ENCODE results near the gene USP3.

DNA sequence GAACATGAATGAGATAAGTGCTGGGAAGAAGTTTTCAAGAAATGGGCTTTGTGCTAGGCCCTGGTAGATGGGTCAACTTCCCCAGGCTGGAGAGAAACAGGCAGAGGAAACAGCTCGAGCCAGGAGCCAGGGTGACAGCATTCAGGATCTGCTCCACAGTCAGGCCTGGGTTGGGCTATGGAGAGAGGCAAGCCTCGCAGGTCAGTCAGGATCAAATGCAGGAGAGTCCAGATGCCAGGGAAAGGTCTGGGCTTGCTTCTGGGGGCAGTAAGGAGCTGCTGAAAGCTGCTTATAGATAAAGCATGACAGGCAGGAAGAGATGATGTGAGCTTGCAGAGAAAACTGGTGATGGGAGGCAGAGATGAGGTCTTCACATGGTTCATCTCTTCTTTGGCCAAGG is 11.0 kb upstream of the USP3 start:
- TF ChIP-seq CTCF (conservative IDR thresholded peaks at IDR 0.05; ENCODE audit: low read depth, low read length) (no peak), POLR2A (IDR thresholded peaks at IDR 0.05; ENCODE audit: low read depth, low read length) (no peak), RAD21 (IDR thresholded peaks at IDR 0.05; ENCODE audit: low read length) (no peak)
- TF ChIP-seq, protein P1, sequence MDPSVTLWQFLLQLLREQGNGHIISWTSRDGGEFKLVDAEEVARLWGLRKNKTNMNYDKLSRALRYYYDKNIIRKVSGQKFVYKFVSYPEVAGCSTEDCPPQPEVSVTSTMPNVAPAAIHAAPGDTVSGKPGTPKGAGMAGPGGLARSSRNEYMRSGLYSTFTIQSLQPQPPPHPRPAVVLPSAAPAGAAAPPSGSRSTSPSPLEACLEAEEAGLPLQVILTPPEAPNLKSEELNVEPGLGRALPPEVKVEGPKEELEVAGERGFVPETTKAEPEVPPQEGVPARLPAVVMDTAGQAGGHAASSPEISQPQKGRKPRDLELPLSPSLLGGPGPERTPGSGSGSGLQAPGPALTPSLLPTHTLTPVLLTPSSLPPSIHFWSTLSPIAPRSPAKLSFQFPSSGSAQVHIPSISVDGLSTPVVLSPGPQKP (IDR thresholded peaks at IDR 0.05; ENCODE audit: borderline replicate concordance, low read depth, low read length): no peak
